Measurements from ENCODE around the gene RBL1.
"Not testable (repeated sequence)": the region's sequence is repeated elsewhere in the genome, so short reads cannot be mapped to it uniquely, and the experiment has no call there.

The RBL1 gene

DNA sequence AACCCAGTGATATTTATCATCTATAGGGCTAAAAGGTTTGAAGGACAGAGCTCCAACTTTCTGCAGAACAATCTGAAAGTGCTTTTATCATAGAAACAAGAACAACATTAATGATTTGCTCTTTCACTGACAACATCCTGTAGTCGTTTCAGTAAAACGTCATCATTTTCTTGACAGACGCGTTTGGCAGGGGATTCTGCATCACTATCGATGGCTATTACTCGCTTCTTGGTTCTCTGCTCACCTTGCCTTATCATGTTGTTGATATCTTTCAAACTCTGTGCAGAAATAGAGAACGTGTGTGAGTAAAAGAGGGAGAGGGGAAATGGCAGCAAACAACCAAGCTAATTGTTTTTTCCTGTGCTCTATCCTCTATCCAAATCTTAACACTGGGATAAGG lies 97.1 kb downstream of the RBL1 start:
- ChIA-PET POLR2A (no interaction called here), CTCF (no interaction called here)
- Histone ChIP-seq H3K9me3 (ENCODE audit: control insufficient read depth, insufficient read depth, low read depth, low read length) (no peaks in the 10 kb centered on the region), H3K4me1 (ENCODE audit: control insufficient read depth, insufficient read depth, low read length) (no peaks in the 10 kb centered on the region), H3K27ac (ENCODE audit: extremely low read depth, low read depth, low read length) (no peak overlapping the region), H3K4me3 (ENCODE audit: low read depth, low read length) (no peak overlapping the region), H3K36me3 (ENCODE audit: control insufficient read depth in 2 of 2, insufficient read depth in 1 of 2, low read length in 2 of 2) (peaks cover 4 to 55% of the 10 kb centered on the region in 2 experiments)
- TF ChIP-seq SETDB1 (IDR thresholded peaks at IDR 0.05; ENCODE audit: insufficient read length, low read length) (no peak), ZNF530 (tag by site-specific recombination; IDR thresholded peaks at IDR 0.05; ENCODE audit: low read depth) (no peak)

DNA sequence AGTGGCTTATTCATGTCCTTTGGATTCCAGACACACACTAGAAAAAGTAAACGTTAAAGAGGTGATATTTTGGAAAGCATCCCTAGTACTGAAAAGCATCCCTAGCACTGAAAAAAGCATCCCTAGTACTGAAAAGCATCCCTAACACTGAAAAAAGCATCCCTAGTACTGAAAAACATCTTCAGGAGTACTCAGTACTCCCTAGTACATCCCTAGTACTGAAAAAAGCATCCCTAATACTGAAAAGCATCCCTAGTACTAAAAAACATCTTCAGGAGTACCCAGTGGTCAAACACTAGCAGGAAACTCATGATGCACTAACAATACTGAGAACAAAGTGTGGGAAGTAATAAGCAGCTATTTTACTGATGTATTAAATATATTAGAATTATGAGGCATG lies 98.7 kb downstream of the RBL1 start:
- Histone ChIP-seq H3K9me3 (ENCODE audit: control insufficient read depth, insufficient read depth, low read depth, low read length) (no peaks in the 10 kb centered on the region), H3K4me3 (ENCODE audit: low read depth, low read length) (no peak overlapping the region), H3K4me1 (ENCODE audit: control insufficient read depth, insufficient read depth, low read length) (no peaks in the 10 kb centered on the region), H3K36me3 (ENCODE audit: control insufficient read depth in 2 of 2, insufficient read depth in 1 of 2, low read length in 2 of 2) (peaks cover 0 to 44% of the 10 kb centered on the region in 2 experiments), H3K27ac (ENCODE audit: extremely low read depth, low read depth, low read length) (no peak overlapping the region)
- CTCF ChIA-PET: interaction anchor here (0.6 kb wide), 1 partner anchor 536 kb away, joined by 4 read pairs; no protein-coding TSS in a partner anchor
- POLR2A ChIA-PET: interaction anchor here (0.5 kb wide), 1 partner anchor 7 kb away, joined by 3 read pairs; no protein-coding TSS in a partner anchor
- TF ChIP-seq ZNF19 (tag by site-specific recombination; IDR thresholded peaks at IDR 0.05; ENCODE audit: low read depth) (no peak), ZNF707 (tag by site-specific recombination; IDR thresholded peaks at IDR 0.05) (no peak), BCL11A (tag by site-specific recombination; IDR thresholded peaks at IDR 0.05; ENCODE audit: low read depth) (no peak)

DNA sequence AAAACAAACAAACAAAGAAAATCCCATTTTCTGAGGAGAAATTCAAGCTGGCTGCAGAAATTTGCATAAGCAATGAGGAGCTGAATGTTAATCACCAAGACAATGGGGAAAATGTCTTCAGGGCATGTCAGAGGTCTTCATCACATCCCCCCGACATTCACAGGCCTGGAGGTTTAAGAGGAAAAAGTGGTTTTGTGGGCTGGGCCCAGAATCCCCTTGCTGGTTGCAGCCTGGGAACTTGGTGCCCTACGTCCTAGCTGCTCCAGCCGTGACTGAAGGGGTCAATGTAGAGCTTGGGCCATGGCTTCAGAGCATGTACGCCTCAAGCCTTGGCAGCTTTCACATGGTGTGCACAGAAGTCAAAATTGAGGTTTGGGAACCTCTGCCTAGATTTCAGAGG lies 101.6 kb downstream of the RBL1 start:
- peaks cover 0 to 44% of the 10 kb centered on the region in 2 experiments for H3K36me3 ChIP-seq (ENCODE audit: control insufficient read depth in 2 of 2, insufficient read depth in 1 of 2, low read length in 2 of 2)
- H3K4me1 ChIP-seq (ENCODE audit: control insufficient read depth, insufficient read depth, low read length); CTCF ChIA-PET; H3K27ac ChIP-seq (ENCODE audit: extremely low read depth, low read depth, low read length); H3K9me3 ChIP-seq (ENCODE audit: control insufficient read depth, insufficient read depth, low read depth, low read length); H3K4me3 ChIP-seq (ENCODE audit: low read depth, low read length); POLR2A ChIA-PET: not testable (repeated sequence)
- TF ChIP-seq ZNF585B (tag by site-specific recombination; IDR thresholded peaks at IDR 0.05): peak; percentile 90

DNA sequence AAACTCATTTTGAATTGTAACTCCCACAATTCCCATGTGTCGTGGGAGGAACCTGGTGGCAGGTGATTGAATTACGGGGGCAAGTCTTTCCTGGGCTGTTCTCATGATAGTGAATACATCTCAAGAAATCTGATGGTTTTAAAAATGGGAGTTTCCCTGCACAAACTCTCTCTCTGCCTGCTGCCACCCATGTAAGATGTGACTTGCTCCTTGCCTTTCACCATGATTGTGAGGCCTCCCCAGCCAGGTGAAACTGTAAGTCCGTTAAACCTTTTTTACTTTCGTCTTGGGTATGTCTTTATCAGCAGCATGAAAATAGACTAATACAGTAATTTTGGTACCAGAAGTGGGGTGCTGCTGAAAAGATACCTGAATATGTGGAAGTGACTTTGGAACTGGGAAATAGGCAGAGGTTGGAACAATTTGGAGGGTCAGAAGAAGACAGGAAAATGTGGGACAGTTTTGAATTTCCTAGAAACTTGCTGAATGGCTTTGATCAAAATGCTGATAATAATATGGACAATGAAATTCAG lies 102.9 kb downstream of the RBL1 start:
- CTCF ChIA-PET: no interaction called here

DNA sequence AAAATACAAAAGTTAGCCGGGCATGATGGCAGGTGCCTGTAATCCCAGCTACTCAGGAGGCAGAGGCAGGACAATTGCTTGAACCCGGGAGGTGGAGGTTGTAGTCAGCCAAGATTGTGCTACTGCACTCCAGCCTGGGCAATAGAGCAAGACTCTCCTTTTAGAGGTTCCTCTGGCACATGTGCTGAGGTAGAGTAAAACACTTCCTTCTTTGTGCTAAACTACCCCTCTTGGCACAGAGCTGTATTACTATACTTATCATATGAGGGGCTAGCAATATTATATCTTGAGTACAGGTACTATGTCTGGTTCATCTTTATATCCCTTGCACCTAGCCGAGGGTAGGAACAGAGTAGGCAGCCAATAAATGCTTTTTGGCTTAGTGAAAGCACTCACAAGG lies 104.1 kb downstream of the RBL1 start:
- POLR2A ChIA-PET: no interaction called here
- CTCF ChIA-PET: no interaction called here
- TF ChIP-seq ZNF292 (tag by site-specific recombination; IDR thresholded peaks at IDR 0.05; ENCODE audit: borderline replicate concordance, low read depth) (no peak), ZNF626 (tag by site-specific recombination; IDR thresholded peaks at IDR 0.05) (no peak), ZNF530 (tag by site-specific recombination; IDR thresholded peaks at IDR 0.05; ENCODE audit: low read depth) (no peak), ZNF239 (tag by site-specific recombination; IDR thresholded peaks at IDR 0.05) (no peak), ZNF146 (tag by site-specific recombination; IDR thresholded peaks at IDR 0.05) (no peak), ZNF510 (tag by site-specific recombination; IDR thresholded peaks at IDR 0.05; ENCODE audit: insufficient replicate concordance) (no peak), ZNF404 (tag by site-specific recombination; IDR thresholded peaks at IDR 0.05) (no peak), ZNF623 (tag by site-specific recombination; IDR thresholded peaks at IDR 0.05) (no peak), ZBTB7A (tag by site-specific recombination; IDR thresholded peaks at IDR 0.05; ENCODE audit: low read depth) (no peak)
- TF ChIP-seq, protein P1, sequence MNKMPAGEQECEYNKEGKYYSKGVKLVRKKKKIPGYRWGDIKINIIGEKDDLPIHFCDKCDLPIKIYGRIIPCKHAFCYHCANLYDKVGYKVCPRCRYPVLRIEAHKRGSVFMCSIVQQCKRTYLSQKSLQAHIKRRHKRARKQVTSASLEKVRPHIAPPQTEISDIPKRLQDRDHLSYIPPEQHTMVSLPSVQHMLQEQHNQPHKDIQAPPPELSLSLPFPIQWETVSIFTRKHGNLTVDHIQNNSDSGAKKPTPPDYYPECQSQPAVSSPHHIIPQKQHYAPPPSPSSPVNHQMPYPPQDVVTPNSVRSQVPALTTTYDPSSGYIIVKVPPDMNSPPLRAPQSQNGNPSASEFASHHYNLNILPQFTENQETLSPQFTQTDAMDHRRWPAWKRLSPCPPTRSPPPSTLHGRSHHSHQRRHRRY (tag by site-specific recombination; IDR thresholded peaks at IDR 0.05): no peak
- peaks cover 0 to 23% of the 10 kb centered on the region in 2 experiments; a peak in 2 of 3 replicates for H3K36me3 ChIP-seq (ENCODE audit: control insufficient read depth in 2 of 2, insufficient read depth in 1 of 2, low read length in 2 of 2)
- no peaks in the 10 kb centered on the region for H3K4me1 ChIP-seq (ENCODE audit: control insufficient read depth, insufficient read depth, low read length)
- no peaks in the 10 kb centered on the region for H3K9me3 ChIP-seq (ENCODE audit: control insufficient read depth, insufficient read depth, low read depth, low read length)
- no peak overlapping the region for H3K27ac ChIP-seq (ENCODE audit: extremely low read depth, low read depth, low read length)
- H3K4me3 ChIP-seq (ENCODE audit: low read depth, low read length): no peak overlapping the region

More for the DNA sequence above, 102.9 kb downstream of the RBL1 start:
- Histone ChIP-seq H3K9me3 (ENCODE audit: control insufficient read depth, insufficient read depth, low read depth, low read length) (no peaks in the 10 kb centered on the region), H3K27ac (ENCODE audit: extremely low read depth, low read depth, low read length) (no peak overlapping the region), H3K4me1 (ENCODE audit: control insufficient read depth, insufficient read depth, low read length) (no peaks in the 10 kb centered on the region), H3K4me3 (ENCODE audit: low read depth, low read length) (no peak overlapping the region), H3K36me3 (ENCODE audit: control insufficient read depth in 2 of 2, insufficient read depth in 1 of 2, low read length in 2 of 2) (peaks cover 0 to 34% of the 10 kb centered on the region in 2 experiments)
- POLR2A ChIA-PET: interaction anchor here (0.7 kb wide), 1 partner anchor 359 kb away, joined by 3 read pairs; no protein-coding TSS in a partner anchor
- no peak for TF ChIP-seq ZNF335 (tag by site-specific recombination; conservative IDR thresholded peaks at IDR 0.05)
- no peak for TF ChIP-seq ZNF530 (tag by site-specific recombination; IDR thresholded peaks at IDR 0.05; ENCODE audit: low read depth)
- TF ChIP-seq ZNF707 (tag by site-specific recombination; IDR thresholded peaks at IDR 0.05): peak; percentile 98
- TF ChIP-seq SP2 (tag by site-specific recombination; IDR thresholded peaks at IDR 0.05): no peak
- TF ChIP-seq, protein P2, sequence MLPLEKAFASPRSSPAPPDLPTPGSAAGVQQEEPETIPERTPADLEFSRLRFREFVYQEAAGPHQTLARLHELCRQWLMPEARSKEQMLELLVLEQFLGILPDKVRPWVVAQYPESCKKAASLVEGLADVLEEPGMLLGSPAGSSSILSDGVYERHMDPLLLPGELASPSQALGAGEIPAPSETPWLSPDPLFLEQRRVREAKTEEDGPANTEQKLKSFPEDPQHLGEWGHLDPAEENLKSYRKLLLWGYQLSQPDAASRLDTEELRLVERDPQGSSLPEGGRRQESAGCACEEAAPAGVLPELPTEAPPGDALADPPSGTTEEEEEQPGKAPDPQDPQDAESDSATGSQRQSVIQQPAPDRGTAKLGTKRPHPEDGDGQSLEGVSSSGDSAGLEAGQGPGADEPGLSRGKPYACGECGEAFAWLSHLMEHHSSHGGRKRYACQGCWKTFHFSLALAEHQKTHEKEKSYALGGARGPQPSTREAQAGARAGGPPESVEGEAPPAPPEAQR (tag by site-specific recombination; IDR thresholded peaks at IDR 0.05): no peak
- peak; percentile 62 for TF ChIP-seq SETDB1 (IDR thresholded peaks at IDR 0.05; ENCODE audit: insufficient read length, low read length)
- TF ChIP-seq ZFHX2 (tag by site-specific recombination; conservative IDR thresholded peaks at IDR 0.05): no peak
- TF ChIP-seq ZFP69B (tag by site-specific recombination; IDR thresholded peaks at IDR 0.05): no peak
- no peak for TF ChIP-seq ZNF140 (tag by site-specific recombination; IDR thresholded peaks at IDR 0.05)
- no peak for TF ChIP-seq ZBTB20 (tag by site-specific recombination; IDR thresholded peaks at IDR 0.05)
- no peak for TF ChIP-seq ZNF37A (tag by site-specific recombination; IDR thresholded peaks at IDR 0.05)
- TF ChIP-seq ZNF214 (tag by site-specific recombination; IDR thresholded peaks at IDR 0.05; ENCODE audit: borderline replicate concordance): no peak

Measured in HEK293 (cell line).